GM18511 (cell line): ENCODE results near the gene SUPT3H.
"Not testable (repeated sequence)": the region's sequence is repeated elsewhere in the genome, so short reads cannot be mapped to it uniquely, and the experiment has no call there.

Experiments used
- ATAC-seq: cut with Tn5 transposase; IDR thresholded peaks from one replicate; pipeline ENCODE4 v1.9.1; 2021; ENCODE audit warnings: mild to moderate bottlenecking, moderate library complexity; ENCODE audit not compliant: unreplicated experiment

The SUPT3H gene

DNA sequence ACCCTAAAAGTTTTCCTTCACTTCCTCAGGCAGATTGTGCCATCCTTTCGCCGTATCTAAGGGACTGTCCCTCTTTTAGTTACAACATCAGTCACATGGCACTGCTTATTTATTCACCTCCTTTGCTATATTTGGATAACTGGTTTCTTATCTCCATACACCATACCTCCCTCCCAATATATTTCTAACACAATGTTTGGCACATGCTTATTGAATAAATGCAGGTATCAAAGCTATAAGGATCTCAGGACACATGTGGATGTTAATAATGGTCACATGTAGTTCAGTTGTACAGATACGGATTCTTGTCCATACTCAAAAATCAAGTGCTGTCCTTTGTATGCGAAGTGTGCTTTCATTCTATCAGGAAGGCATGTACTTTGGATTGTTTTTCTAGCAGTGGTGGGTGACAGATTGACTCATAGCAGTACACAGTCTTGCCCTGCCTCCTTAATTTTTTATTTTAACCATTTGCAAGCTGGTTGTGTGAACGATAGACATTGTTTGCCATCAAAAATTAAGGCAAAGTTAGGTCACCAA lies 456.7 kb downstream of the SUPT3H start:
- ATAC-seq, result no peak

- no peak for ATAC-seq
Observed at GRCh38 chr6:44918671-44919296, 458.9 kb downstream of the SUPT3H start.

DNA sequence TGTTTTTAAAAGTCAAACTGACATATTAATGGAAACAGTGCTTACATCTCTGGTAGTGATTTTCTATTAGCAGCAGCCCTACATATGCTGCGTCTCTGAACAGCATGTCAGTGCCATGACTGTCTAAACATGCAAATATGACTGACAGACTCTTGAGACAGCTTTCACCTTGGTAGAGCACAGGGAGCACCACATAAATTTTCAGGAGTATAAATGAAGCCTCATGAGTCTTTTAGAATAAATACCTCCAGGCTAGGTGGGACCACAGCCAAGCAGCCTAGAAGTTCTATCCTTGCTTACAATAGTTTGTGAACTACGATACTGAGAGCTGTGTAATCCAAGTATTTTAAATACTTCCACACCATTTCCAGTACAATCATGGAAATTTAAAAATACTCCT lies 460.3 kb downstream of the SUPT3H start:
- ATAC-seq, result no peak

DNA sequence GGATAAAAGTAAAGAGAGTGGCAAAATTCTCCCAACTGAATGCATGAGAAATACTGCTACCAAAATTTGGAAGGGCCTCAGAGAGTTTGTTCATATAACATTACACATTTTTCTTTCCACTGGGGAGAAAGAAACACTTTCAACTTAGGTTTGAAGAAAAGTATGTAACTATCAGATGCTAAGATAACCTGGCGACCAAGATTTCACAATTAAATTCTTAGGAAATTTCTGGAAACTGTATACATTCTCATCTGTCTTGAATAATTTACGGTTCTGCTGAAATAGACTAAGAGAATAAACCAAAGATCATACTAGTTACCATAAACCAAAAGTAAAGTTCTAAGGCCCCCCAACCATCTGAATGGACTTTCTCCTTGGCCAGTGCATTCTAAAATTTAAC lies 462.6 kb downstream of the SUPT3H start:
- ATAC-seq, result no peak

DNA sequence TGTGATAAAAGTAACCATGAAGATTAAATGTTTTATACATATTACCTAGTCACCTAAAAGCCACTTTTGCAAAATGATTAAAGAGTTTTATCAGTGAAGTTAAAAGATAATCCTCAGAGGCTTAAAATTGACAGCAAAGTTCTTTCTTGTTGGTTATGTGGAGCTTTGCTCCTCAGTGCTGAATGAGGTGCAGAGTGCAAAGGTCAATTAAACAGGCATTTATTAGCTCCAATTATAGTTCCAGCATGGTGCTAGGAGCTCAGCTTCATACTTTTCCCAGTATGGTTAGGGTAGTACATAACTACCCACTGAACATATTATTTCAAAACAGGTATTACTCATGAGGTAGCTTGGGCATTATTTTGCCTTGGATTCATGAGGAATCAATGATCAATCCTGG lies 463.6 kb downstream of the SUPT3H start:
- ATAC-seq, result no peak

- no peak for ATAC-seq
Observed at GRCh38 chr6:44906761-44907160, 471.0 kb downstream of the SUPT3H start.

DNA sequence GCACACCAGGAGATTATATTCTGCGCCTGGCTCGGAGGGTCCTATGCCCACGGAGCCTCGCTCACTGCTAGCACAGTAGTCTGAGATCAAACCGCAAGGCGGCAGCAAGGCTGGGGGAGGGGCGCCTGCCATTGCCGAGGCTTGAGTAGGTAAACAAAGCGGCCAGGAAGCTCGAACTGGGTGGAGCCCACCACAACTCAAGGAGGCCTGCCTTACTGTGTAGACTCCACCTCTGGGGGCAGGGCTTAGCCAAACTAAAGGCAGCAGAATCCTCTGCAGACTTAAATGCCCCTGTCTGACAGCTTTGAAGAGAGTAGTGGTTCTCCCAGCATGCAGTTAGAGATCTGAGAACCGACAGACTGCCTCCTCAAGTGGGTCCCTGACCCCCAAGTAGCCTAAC lies 477.4 kb downstream of the SUPT3H start:
- not testable (repeated sequence) for ATAC-seq

GRCh38 chr6:44898296-44898930 lies 479.3 kb downstream of the SUPT3H start:
- no peak for ATAC-seq

GRCh38 chr6:44897316-44897715 lies 480.4 kb downstream of the SUPT3H start:
- no peak for ATAC-seq

GRCh38 chr6:44896701-44897100 lies 481.0 kb downstream of the SUPT3H start:
- no peak for ATAC-seq

- ATAC-seq, result no peak
Observed at GRCh38 chr6:44892579-44892978, 485.2 kb downstream of the SUPT3H start.

DNA sequence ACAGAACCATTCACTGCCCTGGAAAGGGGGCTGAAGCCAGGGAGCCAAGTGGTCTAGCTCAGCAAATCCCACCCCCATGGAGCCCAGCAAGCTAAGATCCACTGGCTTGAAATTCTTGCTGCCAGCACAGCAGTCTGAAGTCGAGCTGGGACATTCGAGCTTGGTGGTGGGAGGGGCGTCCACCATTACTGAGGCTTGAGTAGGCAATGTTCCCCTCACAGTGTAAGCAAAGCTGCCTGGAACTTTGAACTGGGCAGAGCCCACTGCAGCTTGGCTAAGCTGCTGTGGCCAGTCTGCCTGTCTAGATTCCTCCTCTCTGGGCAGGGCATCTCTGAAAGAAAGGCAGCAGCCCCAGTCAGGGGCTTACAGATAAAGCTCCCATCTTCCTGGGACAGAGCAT lies 498.7 kb downstream of the SUPT3H start:
- ATAC-seq, result not testable (repeated sequence)

- not testable (repeated sequence) for ATAC-seq
Observed at GRCh38 chr6:44876638-44877037, 501.1 kb downstream of the SUPT3H start.

DNA sequence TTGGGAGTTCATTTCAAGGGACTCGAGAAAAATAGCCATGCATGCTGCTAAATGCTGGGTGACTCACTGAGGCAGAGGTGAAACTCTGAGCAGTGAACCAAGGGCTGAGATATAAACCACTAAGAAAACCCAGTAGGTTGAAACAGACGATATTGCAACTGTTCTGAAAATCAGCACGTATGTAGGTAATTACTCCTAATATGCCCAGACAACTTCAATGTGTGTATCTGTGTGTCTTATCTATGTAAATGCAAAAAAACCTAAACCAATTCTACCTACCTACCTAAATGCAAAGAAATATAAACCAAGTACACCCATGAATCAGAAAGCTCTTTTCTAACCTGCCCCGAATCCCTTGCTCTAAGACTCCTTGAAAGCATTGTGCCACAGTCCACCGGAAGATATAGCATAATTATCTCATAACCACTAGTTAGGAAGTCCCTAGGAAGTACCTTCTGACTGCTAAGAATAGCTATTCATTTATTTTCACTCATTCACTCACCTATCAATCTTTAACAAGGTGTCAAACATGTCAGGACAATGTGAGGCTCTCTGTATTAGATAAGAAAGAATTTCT lies 508.3 kb downstream of the SUPT3H start:
- peak; percentile 84 for ATAC-seq

- peak; percentile 19 for ATAC-seq
Observed at GRCh38 chr6:44868910-44869309, 508.8 kb downstream of the SUPT3H start.

GRCh38 chr6:44868335-44868668 lies 509.4 kb downstream of the SUPT3H start:
- peak; percentile 51 for ATAC-seq

- peak; percentile 69 for ATAC-seq
Observed at GRCh38 chr6:44867571-44868334, 510.0 kb downstream of the SUPT3H start.

GRCh38 chr6:44865184-44865583 lies 512.5 kb downstream of the SUPT3H start:
- ATAC-seq, result not testable (repeated sequence)

DNA sequence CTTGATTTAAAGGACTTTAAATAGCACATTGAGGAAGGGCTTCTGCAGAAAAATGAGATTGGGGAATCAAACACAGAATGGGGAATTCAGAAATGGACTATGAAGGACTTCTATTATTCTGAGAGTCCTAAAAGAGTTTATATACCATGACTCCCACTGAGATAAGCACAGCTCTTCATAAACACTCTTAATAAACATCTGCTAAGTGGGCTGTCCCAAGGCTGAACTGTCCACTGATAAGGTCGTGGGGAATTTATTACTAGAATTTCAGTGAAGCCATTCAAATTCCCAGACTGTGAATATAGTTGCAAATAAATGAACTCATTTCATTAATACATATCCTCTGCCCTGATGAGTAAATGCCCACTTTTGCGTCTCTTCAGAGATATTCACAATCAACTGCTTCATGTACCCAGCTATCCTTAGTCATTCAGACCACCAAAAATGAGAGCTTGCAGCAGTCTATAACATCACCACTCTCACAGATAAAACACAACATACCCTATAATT lies 517.8 kb downstream of the SUPT3H start:
- ATAC-seq, result no peak

- no peak for ATAC-seq
Observed at GRCh38 chr6:44858998-44859397, 518.7 kb downstream of the SUPT3H start.

DNA sequence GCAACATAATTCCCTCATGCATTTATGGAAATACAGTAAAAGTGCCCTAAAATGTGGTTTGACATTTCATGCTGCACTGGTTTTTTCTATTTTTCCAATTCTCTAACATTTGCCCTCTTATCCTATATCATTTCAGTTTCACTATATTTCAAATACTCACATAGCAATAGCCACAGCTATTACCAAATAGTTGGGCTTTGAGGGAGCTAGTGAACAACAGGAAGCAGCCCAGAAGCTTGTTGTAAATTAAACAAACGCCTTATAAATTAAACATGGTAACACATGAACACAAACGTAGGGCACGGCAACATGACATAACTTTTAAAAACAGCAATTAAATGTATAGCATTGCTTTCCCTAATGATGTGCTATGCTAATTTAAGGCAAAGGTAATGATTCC lies 521.3 kb downstream of the SUPT3H start:
- no peak for ATAC-seq
